GM21447 (cell line): Measurements from ENCODE around the gene CLSTN1.
"Not testable (repeated sequence)": the region's sequence is repeated elsewhere in the genome, so short reads cannot be mapped to it uniquely, and the experiment has no call there.

Source experiments
- ATAC-seq: cut with Tn5 transposase; IDR thresholded peaks from one replicate; pipeline ENCODE4 v1.9.1; 2021; ENCODE audit not compliant: unreplicated experiment

CLSTN1 gene

GRCh38 chr1:9801909-9802308 is 21.9 kb downstream of the CLSTN1 start:
- no peak for ATAC-seq

- no peak for ATAC-seq
Measured at GRCh38 chr1:9798236-9799130, 25.3 kb downstream of the CLSTN1 start.

GRCh38 chr1:9797049-9797448 is 26.7 kb downstream of the CLSTN1 start:
- no peak for ATAC-seq

- no peak for ATAC-seq
Measured at GRCh38 chr1:9794081-9794480, 29.7 kb downstream of the CLSTN1 start.

GRCh38 chr1:9793291-9793690 is 30.5 kb downstream of the CLSTN1 start:
- no peak for ATAC-seq

GRCh38 chr1:9792156-9793042 is 31.4 kb downstream of the CLSTN1 start:
- no peak for ATAC-seq

- ATAC-seq: not testable (repeated sequence)
Measured at GRCh38 chr1:9789700-9790099, 34.1 kb downstream of the CLSTN1 start.

GRCh38 chr1:9787702-9788101 is 36.1 kb downstream of the CLSTN1 start:
- ATAC-seq: peak; percentile 75

GRCh38 chr1:9785406-9785805 is 38.4 kb downstream of the CLSTN1 start:
- ATAC-seq: no peak

- no peak for ATAC-seq
Measured at GRCh38 chr1:9784508-9785133, 39.1 kb downstream of the CLSTN1 start.

GRCh38 chr1:9782897-9783296 is 40.9 kb downstream of the CLSTN1 start:
- ATAC-seq: no peak

- no peak for ATAC-seq
Measured at GRCh38 chr1:9782116-9782751, 41.5 kb downstream of the CLSTN1 start.

GRCh38 chr1:9780554-9781110 is 43.1 kb downstream of the CLSTN1 start:
- no peak for ATAC-seq

- no peak for ATAC-seq
Measured at GRCh38 chr1:9778905-9779304, 44.9 kb downstream of the CLSTN1 start.

- no peak for ATAC-seq
Measured at GRCh38 chr1:9776685-9777084, 47.1 kb downstream of the CLSTN1 start.

GRCh38 chr1:9774712-9775679 is 48.8 kb downstream of the CLSTN1 start:
- no peak for ATAC-seq

- ATAC-seq: no peak
Measured at GRCh38 chr1:9770298-9770697, 53.5 kb downstream of the CLSTN1 start.

- no peak for ATAC-seq
Measured at GRCh38 chr1:9768983-9769382, 54.8 kb downstream of the CLSTN1 start.

GRCh38 chr1:9767964-9768668 is 55.6 kb downstream of the CLSTN1 start:
- ATAC-seq: no peak
